Retinal pigment epithelial cell (primary cell): ENCODE results near the gene LRRN1.

Experiments
- DNase-seq: peaks from one replicate; pipeline ENCODE4 v3.0.0-alpha.2; 2010; ENCODE audit warnings: low read depth
- H3K4me3 ChIP-seq: 2 replicates; pipeline ENCODE4 v1.5.1; 2011; ENCODE audit warnings: mild to moderate bottlenecking, low read length, control low read depth, moderate library complexity
- CTCF ChIP-seq: conservative IDR thresholded peaks from 2 replicates; pipeline ENCODE4 v1.5.1; 2011; ENCODE audit warnings: low read depth, low read length, control low read depth, inconsistent platforms

The LRRN1 gene

GRCh38 chr3:3792391-3792790 lies 6.8 kb upstream of the LRRN1 start:
- no peak for DNase-seq
- no peak for TF ChIP-seq CTCF
- no peak overlapping the region for H3K4me3 ChIP-seq

GRCh38 chr3:3798631-3799113 lies 559 bp upstream of the LRRN1 start:
- peak overlapping the region; percentile 72 for H3K4me3 ChIP-seq
- DNase-seq, result peak; percentile 6
- no peak for TF ChIP-seq CTCF

- DNase-seq, result no peak
- H3K4me3 ChIP-seq, result peak overlapping the region; percentile 88
- TF ChIP-seq CTCF, result no peak
Observed at GRCh38 chr3:3800080-3800455, 837 bp downstream of the LRRN1 start.

GRCh38 chr3:3800685-3801493 lies 1.7 kb downstream of the LRRN1 start:
- no peak for DNase-seq
- peak overlapping the region; percentile 88 for H3K4me3 ChIP-seq
- no peak for TF ChIP-seq CTCF

- no peak for DNase-seq
- H3K4me3 ChIP-seq, result peak overlapping the region; percentile 88
- no peak for TF ChIP-seq CTCF
Observed at GRCh38 chr3:3801494-3801841, 2.2 kb downstream of the LRRN1 start.

- H3K4me3 ChIP-seq, result peak overlapping the region; percentile 88
- DNase-seq, result peak; percentile 16
- TF ChIP-seq CTCF, result no peak
Observed at GRCh38 chr3:3802046-3802445, 2.8 kb downstream of the LRRN1 start.

GRCh38 chr3:3804560-3804959 lies 5.3 kb downstream of the LRRN1 start:
- no peak for DNase-seq
- no peak overlapping the region for H3K4me3 ChIP-seq
- no peak for TF ChIP-seq CTCF
